ENCODE data around the gene CHN2. TPM values are rescaled to one million over a fixed set of nuclear protein-coding genes. Genes with fewer than 3 reads are reported as not detected.

Gene CHN2
- total RNA-seq, 1 experiment from 2014 or later, result 18.8 TPM

DNA sequence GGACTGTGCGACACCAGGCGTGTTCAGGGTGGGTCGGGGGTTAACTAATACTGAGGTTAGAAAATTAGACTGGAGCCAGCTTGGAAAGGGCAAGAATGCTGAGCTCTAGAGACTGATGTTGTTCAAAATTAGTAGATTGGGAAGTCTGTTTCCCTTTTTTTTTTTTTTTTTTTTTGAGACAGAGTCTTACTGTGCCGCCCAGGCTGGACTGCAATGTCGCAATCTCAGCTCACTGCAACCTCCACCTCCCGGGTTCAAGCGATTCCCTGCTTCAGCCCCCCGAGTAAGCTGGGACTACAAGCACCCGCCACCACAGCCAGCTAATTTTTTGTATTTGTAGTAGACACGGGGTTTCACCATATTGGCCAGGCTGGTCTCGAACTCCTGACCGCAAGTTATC is 45.5 kb upstream of the CHN2 start:
- Histone ChIP-seq H3K27me3 (replicated peaks; ENCODE audit: control insufficient read depth, insufficient read depth, low read length) (no peaks in the 10 kb centered on the region), H3K9me3 (no peaks in the 10 kb centered on the region), H3K4me3 (ENCODE audit: low read depth, low read length) (no peak overlapping the region), H3K4me1 (peaks cover 18% of the 10 kb centered on the region), H3K36me3 (ENCODE audit: control insufficient read depth, insufficient read depth, low read length) (no peaks in the 10 kb centered on the region)
- ChIA-PET CTCF (no interaction called here), POLR2A (no interaction called here)
- no peaks in the 10 kb centered on the region for H3K9me3 Mint-ChIP-seq (ENCODE audit: unreplicated experiment)
- no peak for DNase-seq
- TF ChIP-seq, protein P1, sequence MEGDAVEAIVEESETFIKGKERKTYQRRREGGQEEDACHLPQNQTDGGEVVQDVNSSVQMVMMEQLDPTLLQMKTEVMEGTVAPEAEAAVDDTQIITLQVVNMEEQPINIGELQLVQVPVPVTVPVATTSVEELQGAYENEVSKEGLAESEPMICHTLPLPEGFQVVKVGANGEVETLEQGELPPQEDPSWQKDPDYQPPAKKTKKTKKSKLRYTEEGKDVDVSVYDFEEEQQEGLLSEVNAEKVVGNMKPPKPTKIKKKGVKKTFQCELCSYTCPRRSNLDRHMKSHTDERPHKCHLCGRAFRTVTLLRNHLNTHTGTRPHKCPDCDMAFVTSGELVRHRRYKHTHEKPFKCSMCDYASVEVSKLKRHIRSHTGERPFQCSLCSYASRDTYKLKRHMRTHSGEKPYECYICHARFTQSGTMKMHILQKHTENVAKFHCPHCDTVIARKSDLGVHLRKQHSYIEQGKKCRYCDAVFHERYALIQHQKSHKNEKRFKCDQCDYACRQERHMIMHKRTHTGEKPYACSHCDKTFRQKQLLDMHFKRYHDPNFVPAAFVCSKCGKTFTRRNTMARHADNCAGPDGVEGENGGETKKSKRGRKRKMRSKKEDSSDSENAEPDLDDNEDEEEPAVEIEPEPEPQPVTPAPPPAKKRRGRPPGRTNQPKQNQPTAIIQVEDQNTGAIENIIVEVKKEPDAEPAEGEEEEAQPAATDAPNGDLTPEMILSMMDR (IDR thresholded peaks at IDR 0.05; ENCODE audit: insufficient read depth in 1 of 2, low read depth in 1 of 2, low read length in 1 of 2, severe bottlenecking in 1 of 2, unreplicated experiment in 1 of 2), result no peak
- peaks cover 11% of the 10 kb centered on the region for H3K36me3 Mint-ChIP-seq (ENCODE audit: insufficient read depth, unreplicated experiment)
- peaks cover 7% of the 10 kb centered on the region for H3K4me1 Mint-ChIP-seq (ENCODE audit: low read depth, unreplicated experiment)
- H3K27ac Mint-ChIP-seq (ENCODE audit: unreplicated experiment), result no peak overlapping the region
- intact Hi-C loops (cut with micrococcal nuclease; ENCODE audit: unreplicated experiment), result no loop called here
- no peaks in the 10 kb centered on the region for H3K27me3 Mint-ChIP-seq (ENCODE audit: insufficient read depth, unreplicated experiment)
- BruUV-seq (replicated peaks), result no TSS peak
- no peak overlapping the region for H3K4me3 Mint-ChIP-seq (ENCODE audit: unreplicated experiment)

DNA sequence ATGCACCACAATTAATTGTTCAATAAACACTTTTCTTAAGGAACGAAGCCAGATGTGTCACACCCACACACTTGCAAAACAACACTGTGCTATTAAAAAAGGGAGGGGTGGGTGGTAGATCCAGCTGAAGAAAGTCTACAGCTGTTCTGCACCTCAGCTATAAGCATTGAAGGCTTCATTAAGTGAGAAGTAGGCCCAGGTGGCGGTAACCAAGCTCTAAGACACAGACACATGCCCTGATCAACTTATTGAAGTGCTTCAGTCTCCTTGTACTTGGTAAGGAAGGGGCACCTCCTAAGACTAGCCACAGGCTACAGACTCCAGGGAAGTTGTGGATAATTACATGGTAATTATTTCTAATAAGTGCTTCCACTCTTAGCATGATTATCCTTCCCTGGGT is 43.7 kb upstream of the CHN2 start:
- intact Hi-C loops (cut with micrococcal nuclease; ENCODE audit: unreplicated experiment), result no loop called here
- H3K4me1 ChIP-seq, result peaks cover 8% of the 10 kb centered on the region
- ChIA-PET CTCF (no interaction called here), POLR2A (no interaction called here)
- BruUV-seq (replicated peaks), result no TSS peak
- Mint-ChIP-seq H3K27me3 (ENCODE audit: insufficient read depth, unreplicated experiment) (no peaks in the 10 kb centered on the region), H3K36me3 (ENCODE audit: insufficient read depth, unreplicated experiment) (peaks cover 11% of the 10 kb centered on the region), H3K4me3 (ENCODE audit: unreplicated experiment) (no peak overlapping the region), H3K9me3 (ENCODE audit: unreplicated experiment) (no peaks in the 10 kb centered on the region), H3K4me1 (ENCODE audit: low read depth, unreplicated experiment) (peaks cover 13% of the 10 kb centered on the region), H3K27ac (ENCODE audit: unreplicated experiment) (no peak overlapping the region)
- no peaks in the 10 kb centered on the region for H3K9me3 ChIP-seq
- no peaks in the 10 kb centered on the region for H3K27me3 ChIP-seq (replicated peaks; ENCODE audit: control insufficient read depth, insufficient read depth, low read length)
- TF ChIP-seq, protein P1 (IDR thresholded peaks at IDR 0.05; ENCODE audit: insufficient read depth in 1 of 2, low read depth in 1 of 2, low read length in 1 of 2, severe bottlenecking in 1 of 2, unreplicated experiment in 1 of 2), result no peak
- H3K4me3 ChIP-seq (ENCODE audit: low read depth, low read length), result no peak overlapping the region
- H3K36me3 ChIP-seq (ENCODE audit: control insufficient read depth, insufficient read depth, low read length), result no peaks in the 10 kb centered on the region
- DNase-seq, result no peak

DNA sequence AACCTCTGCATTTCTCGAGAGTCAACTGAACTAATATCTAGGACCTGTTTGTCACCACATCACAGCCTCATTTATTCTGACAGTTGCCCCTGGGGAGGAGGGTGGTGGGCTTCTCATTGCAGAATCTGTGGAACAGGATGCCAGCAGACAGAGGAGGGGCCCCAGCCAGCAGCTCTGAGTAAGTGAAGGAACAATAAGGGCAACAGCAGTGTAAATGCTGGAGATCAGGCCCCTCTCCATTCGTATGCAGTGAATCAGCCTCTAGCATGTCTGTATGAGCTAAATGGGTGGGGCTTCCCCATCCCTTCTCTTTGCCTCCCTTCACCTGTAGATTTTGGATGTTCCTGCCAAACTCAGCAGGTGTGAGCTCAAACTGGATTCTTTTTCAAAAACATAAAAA is 40.5 kb upstream of the CHN2 start:
- TF ChIP-seq, protein P1 (IDR thresholded peaks at IDR 0.05; ENCODE audit: insufficient read depth in 1 of 2, low read depth in 1 of 2, low read length in 1 of 2, severe bottlenecking in 1 of 2, unreplicated experiment in 1 of 2), result no peak
- H3K4me1 ChIP-seq, result peaks cover 10% of the 10 kb centered on the region
- POLR2A ChIA-PET, result no interaction called here
- H3K36me3 Mint-ChIP-seq (ENCODE audit: insufficient read depth, unreplicated experiment), result no peaks in the 10 kb centered on the region
- no TSS peak for BruUV-seq (replicated peaks)
- no peaks in the 10 kb centered on the region for H3K27me3 ChIP-seq (replicated peaks; ENCODE audit: control insufficient read depth, insufficient read depth, low read length)
- peaks cover 7% of the 10 kb centered on the region for H3K4me1 Mint-ChIP-seq (ENCODE audit: low read depth, unreplicated experiment)
- H3K4me3 ChIP-seq (ENCODE audit: low read depth, low read length), result no peak overlapping the region
- no peaks in the 10 kb centered on the region for H3K27me3 Mint-ChIP-seq (ENCODE audit: insufficient read depth, unreplicated experiment)
- no peak overlapping the region for H3K4me3 Mint-ChIP-seq (ENCODE audit: unreplicated experiment)
- H3K36me3 ChIP-seq (ENCODE audit: control insufficient read depth, insufficient read depth, low read length), result no peaks in the 10 kb centered on the region
- H3K9me3 ChIP-seq, result no peaks in the 10 kb centered on the region
- CTCF ChIA-PET, result no interaction called here
- DNase-seq, result no peak
- no peaks in the 10 kb centered on the region for H3K9me3 Mint-ChIP-seq (ENCODE audit: unreplicated experiment)
- H3K27ac Mint-ChIP-seq (ENCODE audit: unreplicated experiment), result no peak overlapping the region
- intact Hi-C loops (cut with micrococcal nuclease; ENCODE audit: unreplicated experiment), result no loop called here

Measured in Caco-2 (cell line).